GM19468 (cell line): ENCODE measurements around the gene KCNT2.

Experiments
- ATAC-seq: cut with Tn5 transposase; IDR thresholded peaks from one replicate; pipeline ENCODE4 v1.9.1; 2021; ENCODE audit warnings: mild to moderate bottlenecking, moderate library complexity, moderate number of reproducible peaks; ENCODE audit not compliant: unreplicated experiment; ENCODE audit errors: extremely low read depth

KCNT2 gene

GRCh38 chr1:196366817-196367495 lies 241.3 kb downstream of the KCNT2 start:
- ATAC-seq, result no peak

DNA sequence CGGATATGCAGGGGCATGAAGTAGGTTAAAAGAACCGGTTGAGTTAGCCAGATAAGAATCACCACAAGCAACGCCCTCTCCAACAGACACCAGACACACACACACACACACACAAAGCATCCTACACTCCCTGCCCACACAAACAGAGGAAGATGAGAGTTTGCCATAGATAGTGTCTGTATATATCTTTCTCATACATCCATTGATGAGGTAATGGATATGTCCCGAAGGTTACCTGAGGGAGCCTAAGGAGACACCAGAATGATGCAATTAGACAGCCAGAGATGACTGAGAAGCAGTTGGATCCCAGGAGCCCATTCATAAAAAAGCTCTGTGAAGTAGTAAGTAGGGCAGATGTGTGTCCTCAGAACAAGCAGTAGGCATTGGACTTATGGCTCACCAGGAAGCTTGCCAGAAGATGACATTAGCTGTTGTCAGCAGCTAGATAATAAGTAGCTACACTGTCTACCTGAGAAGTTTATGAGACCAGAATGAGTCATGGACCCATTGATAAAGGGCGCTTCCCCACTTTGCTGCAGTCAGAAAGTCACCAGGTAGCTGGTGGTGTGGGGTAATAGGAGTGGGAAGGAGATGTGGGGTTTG lies 247.0 kb downstream of the KCNT2 start:
- ATAC-seq, result no peak

GRCh38 chr1:196357913-196358312 lies 250.3 kb downstream of the KCNT2 start:
- no peak for ATAC-seq

DNA sequence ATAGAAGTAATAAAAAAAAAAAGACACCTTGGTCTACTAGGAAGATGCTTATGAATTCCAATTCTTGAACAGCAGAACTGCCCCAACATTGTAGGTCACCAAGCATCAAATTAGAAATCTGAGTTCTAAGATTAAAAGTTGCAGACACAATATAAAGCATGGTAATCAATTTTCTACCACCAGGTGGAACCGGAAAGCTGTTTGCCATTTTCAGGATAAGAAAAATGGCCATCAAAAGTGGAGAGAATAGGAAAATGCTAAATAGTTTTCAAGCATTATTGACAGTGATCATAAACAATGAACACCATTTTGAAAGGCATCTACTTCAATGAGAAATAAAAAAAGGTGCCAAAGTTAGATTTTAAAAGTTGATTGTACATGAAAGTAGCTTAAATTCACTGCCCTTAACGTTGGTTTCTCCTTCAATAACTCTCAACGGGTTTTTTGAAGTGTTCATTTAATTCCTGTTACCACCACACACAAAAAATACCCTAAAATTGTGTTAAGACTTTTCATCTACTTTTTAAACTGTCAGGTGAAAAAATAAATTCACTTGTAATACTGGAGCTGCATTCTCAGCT lies 252.9 kb downstream of the KCNT2 start:
- no peak for ATAC-seq

DNA sequence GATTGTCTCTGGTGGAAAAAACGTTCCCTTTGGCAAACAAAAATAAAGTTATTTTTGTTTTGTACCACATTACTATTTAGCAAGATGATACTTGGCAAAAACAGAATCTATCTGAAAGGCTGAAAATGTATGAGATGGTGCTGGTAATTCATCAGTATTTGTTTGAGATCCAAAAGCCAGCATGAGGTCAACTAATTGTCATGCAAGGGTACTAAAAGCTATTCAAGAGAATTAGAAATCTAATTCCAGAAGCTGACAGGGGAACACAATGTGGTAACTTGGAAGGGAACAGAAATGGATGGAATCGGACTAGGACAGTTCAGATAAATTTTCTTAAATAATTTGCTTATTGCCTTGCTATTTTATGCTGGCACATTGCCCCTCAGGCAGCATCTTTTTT lies 263.8 kb downstream of the KCNT2 start:
- ATAC-seq, result no peak

GRCh38 chr1:196324345-196324744 lies 283.9 kb downstream of the KCNT2 start:
- no peak for ATAC-seq

DNA sequence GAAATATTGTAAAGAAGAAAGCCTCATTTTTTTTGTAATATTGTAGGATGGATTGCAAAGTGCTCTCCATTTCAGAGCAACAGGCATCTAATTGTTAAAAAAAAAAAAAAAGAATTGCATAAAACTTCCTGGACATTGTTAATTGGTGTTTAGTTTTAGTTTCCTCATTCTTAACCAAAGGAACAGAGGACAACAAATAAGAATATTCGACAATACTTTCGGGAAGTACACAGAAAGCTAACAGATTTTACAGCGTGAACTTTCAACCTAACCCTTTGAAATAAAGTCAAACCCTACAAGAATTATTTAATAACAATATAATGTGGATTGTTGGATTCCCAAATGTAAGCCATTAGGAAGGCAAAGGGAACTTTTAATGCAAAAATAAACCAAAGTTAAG lies 284.4 kb downstream of the KCNT2 start:
- no peak for ATAC-seq

- ATAC-seq, result no peak
These were observed 288.9 kb downstream of the KCNT2 start for GRCh38 chr1:196319301-196319700.

- no peak for ATAC-seq
These were observed 290.4 kb downstream of the KCNT2 start for GRCh38 chr1:196317535-196318522.

GRCh38 chr1:196312739-196313138 lies 295.5 kb downstream of the KCNT2 start:
- ATAC-seq, result no peak

DNA sequence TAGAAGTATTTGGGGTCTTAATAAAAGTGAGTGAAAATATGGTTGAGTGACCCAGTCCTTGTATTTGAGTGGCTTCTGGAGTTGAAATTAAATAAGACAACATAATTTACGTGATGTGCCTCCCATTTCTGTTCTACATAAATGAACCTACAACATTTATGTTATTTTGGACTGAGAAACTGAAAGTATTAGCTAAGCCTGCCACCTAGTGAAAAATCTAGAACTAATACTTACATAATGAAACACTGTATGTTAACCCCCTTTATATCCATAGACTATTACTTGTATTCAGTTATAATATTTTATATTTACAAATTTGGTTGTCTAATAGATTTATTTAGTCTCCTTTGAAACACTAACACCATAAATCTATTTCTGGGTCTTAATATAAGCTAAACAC lies 298.9 kb downstream of the KCNT2 start:
- no peak for ATAC-seq

DNA sequence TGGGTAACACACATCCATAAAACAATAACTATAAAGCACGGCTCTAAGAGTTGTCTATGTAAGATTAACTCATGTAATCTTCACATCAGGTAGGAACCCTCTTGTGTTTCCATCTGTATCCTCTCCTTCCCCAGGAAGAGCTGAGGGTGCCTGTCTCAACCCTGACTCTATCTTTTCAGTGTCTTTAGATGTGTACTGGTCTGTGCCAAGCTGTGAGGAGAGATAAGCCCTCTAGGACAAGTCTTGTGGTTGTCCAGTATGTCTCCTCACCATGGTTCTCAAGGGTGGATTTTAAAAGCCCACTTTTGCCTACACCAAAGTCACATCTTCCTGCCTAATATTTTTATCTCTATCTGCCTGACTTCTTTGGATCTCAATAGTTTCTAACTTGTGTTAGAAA lies 300.1 kb downstream of the KCNT2 start:
- ATAC-seq, result no peak

DNA sequence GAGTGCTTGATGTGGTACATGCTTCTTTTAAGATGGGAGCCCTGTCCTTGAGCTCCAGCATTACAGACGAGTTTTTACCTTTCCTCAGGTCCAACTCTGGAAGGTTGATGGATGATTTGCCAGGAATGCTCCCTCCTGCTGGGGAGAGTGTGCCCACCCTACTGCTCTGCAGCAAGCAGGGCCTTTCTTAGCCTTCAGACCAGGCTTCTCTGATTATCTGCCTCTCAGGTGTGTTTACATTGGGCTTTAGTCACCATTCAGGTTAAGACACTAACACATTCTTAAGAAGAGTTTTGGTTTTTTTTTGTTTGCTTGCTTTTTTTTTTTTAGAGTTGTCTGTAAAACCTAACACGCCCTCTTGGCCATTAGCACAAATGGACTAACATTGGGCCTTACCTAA lies 301.8 kb downstream of the KCNT2 start:
- ATAC-seq, result no peak

DNA sequence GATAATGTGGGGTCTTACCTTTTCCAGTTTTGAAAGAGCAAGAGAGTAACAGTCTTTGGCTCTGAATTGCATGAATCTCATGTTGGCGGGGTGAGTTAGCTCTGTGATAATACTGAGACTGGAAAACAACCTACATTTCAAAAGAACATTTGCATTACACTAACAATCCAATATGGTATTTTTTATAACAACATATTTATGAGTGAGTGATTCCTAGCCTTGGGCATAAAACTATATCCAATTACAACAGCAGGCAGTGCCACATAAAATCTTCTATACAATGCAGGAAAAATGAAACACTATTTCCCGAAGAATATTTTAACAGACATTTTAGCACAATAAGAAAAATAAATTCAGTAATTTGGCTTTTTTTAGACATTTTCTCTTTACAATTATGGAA lies 303.0 kb downstream of the KCNT2 start:
- no peak for ATAC-seq

DNA sequence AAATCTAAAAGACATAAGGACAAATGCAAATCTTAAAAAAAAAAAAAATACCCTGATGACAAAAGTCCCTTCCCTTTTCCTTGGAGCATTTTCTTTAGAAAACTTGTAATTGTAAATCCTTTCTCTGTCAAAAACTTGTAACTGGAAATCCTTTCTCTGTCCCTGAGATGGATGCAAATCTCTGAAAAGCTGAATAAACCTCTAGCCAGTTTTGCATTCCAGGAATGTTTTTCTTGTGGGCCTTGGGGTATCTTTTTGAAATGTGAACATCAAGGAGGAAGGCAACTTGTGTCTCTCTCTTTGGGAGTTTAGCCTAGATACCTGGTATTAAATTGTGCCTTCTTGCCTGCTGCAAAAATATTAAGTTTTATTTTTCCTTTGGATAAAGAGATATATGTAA lies 305.3 kb downstream of the KCNT2 start:
- ATAC-seq, result no peak

- no peak for ATAC-seq
These were observed 305.8 kb downstream of the KCNT2 start for GRCh38 chr1:196302420-196302819.

GRCh38 chr1:196295766-196296165 lies 312.5 kb downstream of the KCNT2 start:
- ATAC-seq, result no peak

DNA sequence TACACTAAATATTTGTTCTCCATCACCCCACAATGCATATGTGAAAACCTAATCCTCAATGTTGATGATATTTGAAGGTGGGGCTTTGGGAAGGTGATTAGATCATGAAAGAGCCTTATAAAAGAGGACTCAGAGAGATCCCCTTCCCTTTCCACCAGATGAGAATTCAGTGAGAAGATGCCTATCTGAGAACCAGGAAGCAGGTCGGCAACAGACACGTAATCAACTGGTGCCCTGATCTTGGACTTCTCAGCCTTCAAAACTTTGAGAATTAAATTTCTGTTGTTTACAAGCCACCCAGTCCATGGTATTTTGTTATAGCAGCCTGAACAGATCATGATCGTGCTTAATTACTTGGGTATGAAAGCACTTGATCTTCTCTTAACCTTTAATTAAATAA lies 329.4 kb downstream of the KCNT2 start:
- ATAC-seq, result no peak

DNA sequence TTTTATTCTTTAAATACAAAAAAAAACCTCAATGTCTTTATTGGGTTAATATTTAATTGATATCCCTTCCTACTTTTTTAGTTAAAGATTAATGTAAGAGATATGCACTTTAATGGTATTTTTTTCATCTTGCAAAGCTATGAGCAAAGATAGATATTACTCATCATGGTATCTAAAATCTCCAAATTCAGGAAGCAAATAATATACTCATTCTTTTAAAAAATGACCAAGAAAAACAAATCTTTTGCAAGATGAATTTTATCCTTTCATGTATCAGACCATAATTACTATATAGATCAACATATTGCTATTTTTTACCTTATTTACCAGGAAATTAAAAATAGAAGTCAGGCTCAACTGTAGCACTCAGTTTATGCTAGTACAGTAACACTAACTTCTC lies 330.4 kb downstream of the KCNT2 start:
- ATAC-seq, result no peak

DNA sequence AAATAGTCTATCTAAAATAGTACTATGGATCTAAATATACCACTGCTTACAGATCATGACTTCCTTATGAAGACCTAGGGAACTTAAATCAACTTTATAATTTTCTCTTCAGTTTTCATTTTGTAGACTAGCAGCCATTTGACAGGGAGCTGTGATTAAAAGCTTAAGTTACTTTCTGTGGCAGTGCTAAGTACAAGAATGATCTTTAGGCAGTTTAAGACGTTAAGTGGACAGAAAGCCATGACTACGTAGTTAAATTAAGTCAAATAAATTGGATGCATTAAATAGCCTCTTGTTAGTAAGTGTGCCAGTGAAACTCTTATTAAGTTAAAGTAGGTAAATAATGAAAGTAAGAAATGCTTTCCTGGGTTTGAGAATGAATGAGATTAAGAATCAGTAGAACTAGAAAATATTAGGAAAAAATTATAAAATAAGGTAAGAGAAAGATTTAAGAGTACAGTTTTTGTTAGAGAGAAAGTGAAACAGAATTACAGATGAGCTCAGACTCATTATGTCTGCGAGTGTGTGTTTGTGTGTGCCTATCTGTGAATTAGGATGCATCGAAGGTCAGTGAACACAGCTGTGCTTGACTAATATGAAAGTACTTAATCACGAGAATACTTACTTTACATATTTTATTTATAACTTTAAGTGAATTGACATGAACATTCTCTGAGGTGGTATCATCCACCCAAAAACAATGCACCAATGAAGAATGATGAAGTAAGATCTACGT lies 336.9 kb downstream of the KCNT2 start:
- ATAC-seq, result no peak
